Daoy (cell line): ENCODE results near the gene GSN. TPM values are rescaled to one million over a fixed set of nuclear protein-coding genes. Genes with fewer than 3 reads are reported as not detected.
A peak's percentile ranks its signal among the peaks of the same experiment; 100 is the strongest.

Experiments
- DNase-seq: peaks from one replicate; pipeline ENCODE4 v3.0.0-alpha.2; 2015; ENCODE audit warnings: low read depth
- total RNA-seq: library from RNA; depleted of rRNA; stranded (reverse); fragments of >200 nt; shearing (Covaris generic); gene quantifications from 2 replicates; pipeline ENCODE4 v1.2.3, GENCODE V29; 2014

GSN gene
- total RNA-seq, 1 experiment from 2014 or later, result 95.2 TPM

GRCh38 chr9:121350993-121351561, 83.1 kb downstream of the GSN start:
- DNase-seq, result peak; percentile 88

- no peak for DNase-seq
These were observed 85.5 kb downstream of the GSN start for GRCh38 chr9:121353241-121354061.

- DNase-seq, result no peak
These were observed 86.2 kb downstream of the GSN start for GRCh38 chr9:121354141-121354540.

- DNase-seq, result no peak
These were observed 86.8 kb downstream of the GSN start for GRCh38 chr9:121354762-121355161.

GRCh38 chr9:121357011-121357410, 89.0 kb downstream of the GSN start:
- no peak for DNase-seq

- no peak for DNase-seq
These were observed 90.8 kb downstream of the GSN start for GRCh38 chr9:121358751-121359150.

GRCh38 chr9:121359351-121360294, 91.7 kb downstream of the GSN start:
- no peak for DNase-seq

- peak; percentile 23 for DNase-seq
These were observed 92.8 kb downstream of the GSN start for GRCh38 chr9:121360601-121361374.

- peak; percentile 17 for DNase-seq
These were observed 95.1 kb downstream of the GSN start for GRCh38 chr9:121362813-121363621.

- DNase-seq, result no peak
These were observed 95.6 kb downstream of the GSN start for GRCh38 chr9:121363622-121363961.

- no peak for DNase-seq
These were observed 96.1 kb downstream of the GSN start for GRCh38 chr9:121364077-121364476.

- no peak for DNase-seq
These were observed 96.9 kb downstream of the GSN start for GRCh38 chr9:121364886-121365285.

- no peak for DNase-seq
These were observed 97.6 kb downstream of the GSN start for GRCh38 chr9:121365564-121365963.

GRCh38 chr9:121366611-121367192, 98.7 kb downstream of the GSN start:
- DNase-seq, result no peak

- DNase-seq, result no peak
These were observed 99.6 kb downstream of the GSN start for GRCh38 chr9:121367306-121368137.

GRCh38 chr9:121368138-121368522, 100.2 kb downstream of the GSN start:
- no peak for DNase-seq

GRCh38 chr9:121368745-121369144, 100.8 kb downstream of the GSN start:
- no peak for DNase-seq

- DNase-seq, result peak; percentile 85
These were observed 101.8 kb downstream of the GSN start, which contains the start of gene STOM for GRCh38 chr9:121369595-121370265. Gene STOM, minus strand, starts transcription at chr9:121370250. Its CDS starts 63 bp downstream, at chr9:121370187.
